Smooth muscle cell (in vitro differentiated cells): Measurements from ENCODE around the gene ZNF813. TPM values are rescaled to one million over a fixed set of nuclear protein-coding genes. Genes with fewer than 3 reads are reported as not detected.

ENCODE experiments used
- DNase-seq: peaks from one replicate; lab custom pipeline; 2025; ENCODE audit not compliant: unreplicated experiment; lab: John Stamatoyannopoulos, UW
- H2AFZ ChIP-seq: fragments of 200-600 bp; sonication (generic); 2 replicates; pipeline ENCODE4 v1.6.0; 2016; ENCODE audit warnings: antibody characterized with exemption, low read depth, mild to moderate bottlenecking
- H3F3A ChIP-seq: fragments of 200-600 bp; sonication (generic); 2 replicates; pipeline ENCODE4 v1.6.0; 2017; ENCODE audit warnings: antibody characterized with exemption, low read depth
- H3K27ac ChIP-seq: fragments of 200-600 bp; sonication (generic); 2 replicates; pipeline ENCODE4 v1.5.1; 2016; ENCODE audit warnings: low read depth, mild to moderate bottlenecking
- H3K27me3 ChIP-seq: fragments of 200-600 bp; sonication (generic); 2 replicates; pipeline ENCODE4 v1.6.1; 2016; ENCODE audit warnings: low read depth, mild to moderate bottlenecking
- H3K36me3 ChIP-seq: fragments of 200-600 bp; sonication (generic); 2 replicates; pipeline ENCODE4 v1.5.1; 2016; ENCODE audit warnings: low read depth
- H3K4me1 ChIP-seq: fragments of 200-600 bp; sonication (generic); 2 replicates; pipeline ENCODE4 v1.5.1; 2016; ENCODE audit warnings: low read depth
- H3K4me2 ChIP-seq: fragments of 200-600 bp; sonication (generic); 2 replicates; pipeline ENCODE4 v1.6.0; 2016; ENCODE audit warnings: mild to moderate bottlenecking
- H3K4me3 ChIP-seq: fragments of 200-600 bp; sonication (generic); 2 replicates; pipeline ENCODE4 v1.5.1; 2016; ENCODE audit warnings: mild to moderate bottlenecking
- H3K79me2 ChIP-seq: fragments of 200-600 bp; sonication (generic); 2 replicates; pipeline ENCODE4 v1.6.0; 2016; ENCODE audit warnings: low read depth, mild to moderate bottlenecking
- H3K9ac ChIP-seq: fragments of 200-600 bp; sonication (generic); 2 replicates; pipeline ENCODE4 v1.6.0; 2016; ENCODE audit warnings: low read depth
- H3K9me3 ChIP-seq: fragments of 200-600 bp; sonication (generic); replicated peaks from 2 replicates; pipeline ENCODE4 v1.5.1; 2016; ENCODE audit warnings: low read depth
- H4K20me1 ChIP-seq: fragments of 200-600 bp; sonication (generic); 2 replicates; pipeline ENCODE4 v1.6.0; 2016; ENCODE audit warnings: low read depth
- WGBS: methylation state at CpG from one replicate; pipeline ENCODE4 v1.1.7; 2016; ENCODE audit warnings: low lambda C conversion rate; 5-methylcytosine and 5-hydroxymethylcytosine counted together
- polyA plus RNA-seq: library from polyadenylated mRNA; unstranded; fragments of >200 nt; fragmentation: Nextera tagmentation; extraction: Ambion mirVana; gene quantifications from 2 replicates; pipeline ENCODE4 v1.2.1, GENCODE V29; 2016
- total RNA-seq: library from RNA; depleted of rRNA; stranded (reverse); fragments of >200 nt; gene quantifications from 2 replicates; pipeline ENCODE4 v1.2.3, GENCODE V29; 2014
- TF ChIP-seq, protein P1 (sequence below): fragments of 200-600 bp; sonication (generic); IDR thresholded peaks from 2 replicates; pipeline ENCODE4 v1.5.1; 2017; ENCODE audit warnings: borderline replicate concordance, mild to moderate bottlenecking, antibody characterized with exemption; ENCODE audit not compliant: insufficient read depth, poor library complexity, severe bottlenecking

The ZNF813 gene
- total and polyA plus RNA-seq, 2 experiments from 2014 or later = 2.4 to 5.9 TPM

DNA sequence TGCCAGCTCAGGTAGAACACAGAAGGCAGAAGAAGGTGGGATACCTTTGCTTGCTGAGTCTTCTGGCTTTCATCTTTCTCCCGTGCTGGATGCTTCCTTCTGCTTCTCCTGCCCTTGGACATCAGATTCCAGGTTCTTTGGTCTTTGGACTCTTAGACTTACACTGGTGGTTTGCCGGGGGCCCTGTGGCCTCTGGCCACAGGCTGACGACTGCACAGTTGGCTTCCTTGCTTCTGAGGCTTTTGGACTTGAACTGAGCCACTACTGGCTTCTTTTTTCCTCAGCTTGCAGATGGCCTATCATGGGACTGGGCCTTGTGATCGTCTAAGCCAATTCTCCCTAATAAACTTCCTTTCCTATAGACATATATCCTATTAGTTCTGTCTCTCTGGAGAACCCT lies 50.6 kb downstream of the ZNF813 start:
- no peaks in the 10 kb centered on the region for H3K9me3 ChIP-seq
- peaks cover 5% of the 10 kb centered on the region for H3K79me2 ChIP-seq
- H3K9ac ChIP-seq = no peak overlapping the region
- peaks cover 4% of the 10 kb centered on the region for H3F3A ChIP-seq
- no peaks in the 10 kb centered on the region for H3K27me3 ChIP-seq
- TF ChIP-seq, protein P1, sequence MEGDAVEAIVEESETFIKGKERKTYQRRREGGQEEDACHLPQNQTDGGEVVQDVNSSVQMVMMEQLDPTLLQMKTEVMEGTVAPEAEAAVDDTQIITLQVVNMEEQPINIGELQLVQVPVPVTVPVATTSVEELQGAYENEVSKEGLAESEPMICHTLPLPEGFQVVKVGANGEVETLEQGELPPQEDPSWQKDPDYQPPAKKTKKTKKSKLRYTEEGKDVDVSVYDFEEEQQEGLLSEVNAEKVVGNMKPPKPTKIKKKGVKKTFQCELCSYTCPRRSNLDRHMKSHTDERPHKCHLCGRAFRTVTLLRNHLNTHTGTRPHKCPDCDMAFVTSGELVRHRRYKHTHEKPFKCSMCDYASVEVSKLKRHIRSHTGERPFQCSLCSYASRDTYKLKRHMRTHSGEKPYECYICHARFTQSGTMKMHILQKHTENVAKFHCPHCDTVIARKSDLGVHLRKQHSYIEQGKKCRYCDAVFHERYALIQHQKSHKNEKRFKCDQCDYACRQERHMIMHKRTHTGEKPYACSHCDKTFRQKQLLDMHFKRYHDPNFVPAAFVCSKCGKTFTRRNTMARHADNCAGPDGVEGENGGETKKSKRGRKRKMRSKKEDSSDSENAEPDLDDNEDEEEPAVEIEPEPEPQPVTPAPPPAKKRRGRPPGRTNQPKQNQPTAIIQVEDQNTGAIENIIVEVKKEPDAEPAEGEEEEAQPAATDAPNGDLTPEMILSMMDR = no peak
- H4K20me1 ChIP-seq = no peaks in the 10 kb centered on the region
- 89% methylated on average over 4 of the region's 4 CpGs for WGBS
- H3K4me2 ChIP-seq = no peak overlapping the region
- H3K36me3 ChIP-seq = no peaks in the 10 kb centered on the region
- H3K27ac ChIP-seq = no peak overlapping the region
- peak overlapping the region; percentile 37 for H2AFZ ChIP-seq
- DNase-seq = no peak
- no peaks in the 10 kb centered on the region for H3K4me1 ChIP-seq
- no peak overlapping the region for H3K4me3 ChIP-seq

DNA sequence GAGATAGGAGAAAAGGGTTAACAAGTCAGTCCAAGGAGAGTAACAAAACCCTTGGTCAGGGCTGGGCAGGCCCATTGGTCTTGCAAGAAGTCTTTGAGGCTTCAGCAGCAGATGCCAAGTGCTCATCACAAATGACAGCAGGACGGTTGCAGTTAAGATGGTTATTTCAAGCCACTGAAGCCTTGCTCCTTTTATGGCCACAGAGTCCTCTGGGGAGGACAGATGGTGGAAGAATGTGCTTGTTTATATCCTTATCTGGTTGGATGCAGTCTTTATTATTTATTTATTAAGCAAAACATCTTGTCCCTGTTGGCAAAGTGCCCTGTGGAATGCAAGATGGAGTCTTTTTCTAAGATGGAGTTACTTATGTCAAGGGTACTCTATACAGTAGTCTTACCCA lies 51.2 kb downstream of the ZNF813 start:
- Histone ChIP-seq H2AFZ (no peak overlapping the region), H3K27me3 (no peaks in the 10 kb centered on the region), H3K36me3 (no peaks in the 10 kb centered on the region), H3K79me2 (peaks cover 6% of the 10 kb centered on the region), H3K9ac (no peak overlapping the region), H3F3A (peaks cover 4% of the 10 kb centered on the region), H4K20me1 (no peaks in the 10 kb centered on the region), H3K4me3 (no peak overlapping the region), H3K4me2 (no peak overlapping the region), H3K4me1 (no peaks in the 10 kb centered on the region), H3K9me3 (no peaks in the 10 kb centered on the region), H3K27ac (no peak overlapping the region)
- DNase-seq = no peak
- WGBS = 70% methylated on average over 1 of the region's 1 CpG
- TF ChIP-seq, protein P1 = no peak

DNA sequence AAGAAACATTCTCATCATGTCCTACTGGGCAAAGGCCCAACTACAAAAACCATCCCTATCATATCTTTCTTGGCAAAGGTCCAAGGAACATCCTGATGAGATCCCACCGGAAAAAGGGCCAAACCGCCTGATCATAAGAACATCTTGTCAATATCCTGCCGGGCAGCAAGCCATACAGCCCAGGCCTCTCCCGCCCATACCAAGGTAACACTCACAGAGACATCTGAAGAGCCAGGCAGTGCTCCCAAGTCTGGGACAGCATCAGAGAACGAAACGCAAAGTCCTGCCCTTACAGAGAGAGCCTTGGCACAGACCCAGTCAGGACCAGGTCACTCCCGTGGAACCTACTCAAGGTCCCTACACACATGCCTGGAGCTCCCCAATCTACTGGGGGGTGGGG lies 51.9 kb downstream of the ZNF813 start:
- Histone ChIP-seq H3K9me3 (no peaks in the 10 kb centered on the region), H3F3A (peaks cover 4% of the 10 kb centered on the region), H3K9ac (no peak overlapping the region), H3K4me3 (no peak overlapping the region), H2AFZ (no peak overlapping the region), H3K27ac (no peak overlapping the region), H3K27me3 (no peaks in the 10 kb centered on the region), H3K4me1 (no peaks in the 10 kb centered on the region), H4K20me1 (no peaks in the 10 kb centered on the region), H3K36me3 (no peaks in the 10 kb centered on the region), H3K79me2 (peaks cover 10% of the 10 kb centered on the region), H3K4me2 (no peak overlapping the region)
- TF ChIP-seq, protein P1 = no peak
- DNase-seq = no peak
- 96% methylated on average over 7 of the region's 7 CpGs for WGBS

DNA sequence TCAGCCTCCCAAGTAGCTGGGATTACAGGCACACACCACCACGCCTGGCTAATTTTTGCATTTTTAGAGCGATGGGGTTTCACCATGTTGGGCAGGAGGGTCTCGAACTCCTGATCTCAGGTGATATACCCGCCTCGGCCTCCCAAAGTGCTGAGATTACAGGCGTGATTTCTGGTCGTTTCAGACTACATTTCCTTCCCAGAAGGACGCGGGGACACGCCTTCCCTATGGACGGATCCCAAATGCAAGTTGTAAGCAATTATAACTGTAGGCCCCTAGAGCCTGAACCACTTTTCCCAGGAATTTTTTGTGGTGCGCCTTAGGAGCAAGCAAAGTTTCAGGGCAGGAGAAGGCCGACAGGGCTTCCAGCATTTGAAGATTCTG lies 52.6 kb downstream of the ZNF813 start:
- Histone ChIP-seq H3K4me1 (no peaks in the 10 kb centered on the region), H3K27ac (peak overlapping the region; percentile 28), H3K27me3 (no peaks in the 10 kb centered on the region), H3K9ac (no peak overlapping the region), H4K20me1 (no peaks in the 10 kb centered on the region), H3F3A (peaks cover 4% of the 10 kb centered on the region), H3K36me3 (no peaks in the 10 kb centered on the region), H3K79me2 (peaks cover 10% of the 10 kb centered on the region), H3K4me3 (peak overlapping the region; percentile 78), H3K4me2 (peak overlapping the region; percentile 74), H2AFZ (peak overlapping the region; percentile 88), H3K9me3 (no peaks in the 10 kb centered on the region)
- TF ChIP-seq, protein P1 = no peak
- DNase-seq = no peak
- WGBS = 85% methylated on average over 13 of the region's 13 CpGs
